Large intestine (tissue), 3 donors: ENCODE data around the gene LHX2. TPM values are rescaled to one million over a fixed set of nuclear protein-coding genes. Genes with fewer than 3 reads are reported as not detected.

Source experiments
- DNase-seq, 2 donors: peaks; one replicate each; pipeline versions ENCODE4 v3.0.0 to v3.0.0-alpha.2; 2013
- H3K27ac ChIP-seq: one replicate; pipeline ENCODE4 v1.5.1; 2013; ENCODE audit warnings: low read length
- H3K27me3 ChIP-seq: 2 replicates; pipeline ENCODE4 v1.6.1; 2013; ENCODE audit warnings: low read length; ENCODE audit not compliant: control insufficient read depth, insufficient read depth
- H3K36me3 ChIP-seq: 2 replicates; pipeline ENCODE4 v1.6.1; 2013; ENCODE audit warnings: low read length; ENCODE audit not compliant: control insufficient read depth, insufficient read depth
- H3K4me1 ChIP-seq: one replicate; pipeline ENCODE4 v1.6.1; 2013; ENCODE audit warnings: low read length; ENCODE audit not compliant: control insufficient read depth, insufficient read depth
- H3K4me3 ChIP-seq: one replicate; pipeline ENCODE4 v1.5.1; 2013; ENCODE audit warnings: low read length
- H3K9me3 ChIP-seq: one replicate; pipeline ENCODE4 v1.6.1; 2013; ENCODE audit warnings: mild to moderate bottlenecking, low read depth, low read length, moderate library complexity; ENCODE audit not compliant: control insufficient read depth
- WGBS: methylation state at CpG from one replicate; pipeline ENCODE4 v1.1.5; 2013; ENCODE audit warnings: low lambda C conversion rate; ENCODE audit not compliant: insufficient coverage; 5-methylcytosine and 5-hydroxymethylcytosine counted together
- polyA plus RNA-seq: library from polyadenylated mRNA; unstranded; fragments of 120-200 nt; gene quantifications from one replicate; pipeline ENCODE4 v1.2.1, GENCODE V29; 2013

Gene LHX2
- polyA plus RNA-seq, 1 donor, result 0.12 TPM

- WGBS, result no CpG with 5 or more reads among the region's 1 CpG
- peaks cover 3% of the 10 kb centered on the region for H3K4me1 ChIP-seq
- no peaks in the 10 kb centered on the region for H3K36me3 ChIP-seq
- no peak overlapping the region for H3K4me3 ChIP-seq
- no peak for DNase-seq
- no peak overlapping the region for H3K27ac ChIP-seq
- no peaks in the 10 kb centered on the region for H3K9me3 ChIP-seq
- peaks cover 92% of the 10 kb centered on the region for H3K27me3 ChIP-seq
Measured at GRCh38 chr9:124036578-124036977, 25.0 kb downstream of the LHX2 start.

GRCh38 chr9:124037790-124038189 lies 26.2 kb downstream of the LHX2 start:
- H3K4me3 ChIP-seq, result no peak overlapping the region
- peaks cover 92% of the 10 kb centered on the region for H3K27me3 ChIP-seq
- no peaks in the 10 kb centered on the region for H3K9me3 ChIP-seq
- no peak for DNase-seq
- H3K4me1 ChIP-seq, result peaks cover 3% of the 10 kb centered on the region
- H3K36me3 ChIP-seq, result no peaks in the 10 kb centered on the region
- H3K27ac ChIP-seq, result no peak overlapping the region
- WGBS, result no CpG with 5 or more reads among the region's 6 CpGs

GRCh38 chr9:124038239-124038638 lies 26.7 kb downstream of the LHX2 start:
- Histone ChIP-seq H3K4me1 (peaks cover 3% of the 10 kb centered on the region), H3K27ac (no peak overlapping the region), H3K4me3 (no peak overlapping the region), H3K27me3 (peaks cover 92% of the 10 kb centered on the region), H3K36me3 (no peaks in the 10 kb centered on the region), H3K9me3 (no peaks in the 10 kb centered on the region)
- DNase-seq, result no peak
- WGBS, result no CpG with 5 or more reads among the region's 6 CpGs

DNA sequence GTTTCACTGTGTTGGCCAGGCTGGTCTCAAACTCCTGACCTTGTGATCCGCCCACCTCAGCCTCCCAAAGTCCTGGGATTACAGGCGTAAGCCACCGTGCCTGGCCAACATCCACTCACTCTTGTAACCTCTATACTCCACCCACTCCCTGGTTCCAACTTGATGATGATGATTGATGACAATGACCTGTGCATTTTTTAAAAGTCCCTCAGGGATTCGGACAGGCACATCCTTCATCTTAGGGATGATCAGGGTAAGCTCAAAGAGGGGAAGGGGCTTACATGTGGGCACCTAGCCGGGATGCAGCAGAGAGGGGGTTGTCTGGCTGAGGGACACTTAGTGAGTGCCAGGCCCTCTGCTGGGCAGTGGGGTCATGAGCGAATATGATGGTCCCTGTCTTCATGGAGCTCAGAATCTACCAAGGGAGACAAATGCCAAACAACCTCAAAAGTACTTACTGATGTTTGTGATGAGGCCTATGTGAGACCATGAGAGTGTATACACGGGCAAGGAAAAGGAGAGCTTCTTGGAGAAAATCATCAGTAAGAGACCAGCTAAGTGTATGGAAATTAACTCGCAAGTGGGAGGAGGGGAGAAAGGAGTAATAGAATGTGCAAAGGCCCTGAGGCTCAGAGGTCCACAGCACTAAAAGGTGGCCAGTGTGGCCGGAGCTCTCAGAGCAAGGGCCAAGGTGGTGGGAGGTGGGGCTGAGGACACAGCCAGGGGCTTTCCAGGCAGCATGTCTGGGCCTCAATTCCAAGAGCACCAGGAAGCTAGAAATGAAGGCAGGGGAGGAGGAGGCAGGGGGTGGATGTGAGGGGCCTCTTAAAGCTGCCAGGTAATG lies 27.4 kb downstream of the LHX2 start:
- H3K36me3 ChIP-seq, result no peaks in the 10 kb centered on the region
- no peak overlapping the region for H3K27ac ChIP-seq
- WGBS, result 72% methylated on average over 2 of the region's 9 CpGs
- H3K27me3 ChIP-seq, result peaks cover 89% of the 10 kb centered on the region
- peaks cover 3% of the 10 kb centered on the region for H3K4me1 ChIP-seq
- no peaks in the 10 kb centered on the region for H3K9me3 ChIP-seq
- DNase-seq, result no peak
- no peak overlapping the region for H3K4me3 ChIP-seq

DNA sequence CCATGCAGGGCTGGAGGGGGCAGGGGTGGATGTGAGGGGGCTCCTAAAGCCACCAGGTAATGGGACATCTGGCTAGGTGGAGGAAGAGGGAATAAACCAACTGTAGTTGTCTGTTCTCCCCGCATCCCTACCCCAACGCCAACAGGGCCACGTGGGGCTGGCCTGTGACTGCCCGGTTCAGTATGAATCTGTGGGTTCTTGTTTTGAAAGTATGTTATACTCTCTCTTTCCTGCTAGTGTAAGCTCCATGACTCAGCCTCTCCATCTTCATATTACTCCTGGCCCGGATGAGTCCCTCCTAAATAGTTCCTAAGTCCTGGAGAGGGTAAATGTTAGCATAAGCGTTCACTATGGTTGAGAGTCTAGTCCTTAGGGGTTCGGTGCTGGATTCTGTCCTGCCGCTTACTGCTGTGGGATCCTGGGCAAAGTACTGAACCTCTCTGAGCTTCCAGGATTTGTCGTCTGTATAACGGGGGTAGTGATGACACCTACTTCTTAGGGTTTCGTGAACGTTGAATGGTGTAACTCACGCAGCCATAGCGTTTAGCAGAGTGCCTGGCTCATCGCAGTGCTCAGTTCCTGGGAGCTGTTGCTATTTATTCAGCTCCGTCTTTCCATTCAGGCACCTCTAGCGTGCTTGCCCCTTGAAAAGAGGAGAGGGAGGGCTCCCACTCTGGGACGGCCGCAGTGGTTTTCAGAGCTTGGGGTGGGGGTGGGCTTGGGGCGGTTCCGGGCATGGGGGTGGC lies 28.8 kb downstream of the LHX2 start:
- Histone ChIP-seq H3K27ac (no peak overlapping the region), H3K36me3 (no peaks in the 10 kb centered on the region), H3K27me3 (peaks cover 90% of the 10 kb centered on the region), H3K4me3 (no peak overlapping the region), H3K4me1 (peaks cover 3% of the 10 kb centered on the region), H3K9me3 (peaks cover under 1% of the 10 kb centered on the region)
- WGBS, result no CpG with 5 or more reads among the region's 21 CpGs
- DNase-seq, result no peak

DNA sequence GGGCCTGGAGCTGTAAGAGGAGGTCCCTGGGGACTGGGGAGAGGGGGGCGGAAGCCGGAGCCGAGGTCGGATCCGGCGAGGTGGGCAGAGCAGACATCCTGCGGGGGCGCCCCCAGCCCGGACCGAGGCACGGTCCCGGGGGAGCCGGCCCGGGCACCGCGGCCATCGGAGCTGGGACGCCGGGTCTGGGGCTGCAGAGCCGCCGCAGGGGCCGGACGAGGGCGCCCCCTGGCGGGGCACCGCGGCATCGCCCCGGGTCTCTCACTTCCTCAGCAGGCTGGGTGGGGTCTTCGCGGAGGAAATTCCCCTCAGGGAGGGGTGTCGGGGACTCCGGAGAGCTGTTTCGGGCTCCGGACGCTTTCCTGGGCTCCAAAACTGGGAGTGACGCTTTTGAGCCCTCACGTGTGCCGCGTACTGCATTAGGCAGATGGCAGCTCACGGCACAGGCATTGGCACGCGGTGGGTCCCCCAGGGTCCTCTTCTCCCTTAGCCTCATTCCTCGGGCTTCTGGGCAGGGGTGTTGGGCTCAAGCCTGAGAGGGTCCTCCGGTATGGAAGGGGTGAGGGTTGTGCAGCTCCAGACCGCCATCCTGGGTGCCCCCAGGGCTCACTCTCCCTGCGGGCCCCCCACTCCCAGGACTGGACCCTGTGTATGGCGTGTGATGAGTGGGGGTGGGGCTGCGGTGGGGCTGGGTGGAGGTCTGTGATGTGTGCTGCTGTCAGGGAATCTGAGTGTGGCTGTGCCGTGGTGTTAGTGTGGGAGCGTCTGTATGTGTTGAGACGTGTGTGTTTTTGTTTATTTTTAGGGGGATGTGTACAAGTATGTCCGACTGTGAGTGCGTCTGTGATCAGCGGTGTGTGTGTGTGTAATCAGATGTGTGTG lies 29.6 kb downstream of the LHX2 start:
- H3K4me1 ChIP-seq, result peaks cover 3% of the 10 kb centered on the region
- no peak overlapping the region for H3K4me3 ChIP-seq
- H3K27ac ChIP-seq, result no peak overlapping the region
- no peaks in the 10 kb centered on the region for H3K36me3 ChIP-seq
- WGBS, result no CpG with 5 or more reads among the region's 55 CpGs
- peaks cover 4% of the 10 kb centered on the region for H3K9me3 ChIP-seq
- peak in 1 of 2 donors; percentile 10 for DNase-seq
- peaks cover 93% of the 10 kb centered on the region for H3K27me3 ChIP-seq

- H3K27me3 ChIP-seq, result peaks cover 92% of the 10 kb centered on the region
- no CpG with 5 or more reads among the region's 4 CpGs for WGBS
Measured at GRCh38 chr9:124041817-124042116, 30.2 kb downstream of the LHX2 start.

DNA sequence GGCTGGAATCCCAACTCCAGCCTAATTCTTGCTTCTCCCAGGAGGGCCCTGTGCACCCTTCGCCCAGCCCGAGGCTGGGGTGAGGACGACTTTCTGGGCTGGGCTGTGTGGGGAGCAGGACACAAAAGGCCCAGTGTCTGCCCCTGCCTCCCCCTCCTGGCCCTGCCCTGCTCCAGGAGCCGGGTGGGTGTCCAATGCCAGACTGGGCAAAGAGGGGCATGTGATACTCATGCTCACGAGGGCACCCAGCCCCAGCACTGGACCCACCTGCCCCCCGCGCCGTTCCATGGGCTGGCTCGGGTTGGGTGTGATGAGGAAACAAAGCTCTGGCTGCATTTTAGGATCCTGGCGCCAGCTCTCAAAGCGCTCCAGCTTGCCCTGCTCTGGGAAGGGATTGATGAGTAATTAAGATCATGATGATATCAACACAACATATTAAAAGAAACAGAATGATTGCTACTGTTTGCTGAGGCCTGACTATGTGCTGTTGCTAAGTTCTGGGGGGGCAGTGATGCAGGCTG lies 30.7 kb downstream of the LHX2 start:
- DNase-seq, result no peak
- Histone ChIP-seq H3K27ac (no peak overlapping the region), H3K36me3 (no peaks in the 10 kb centered on the region), H3K4me3 (no peak overlapping the region), H3K9me3 (peaks cover 4% of the 10 kb centered on the region), H3K4me1 (peaks cover 3% of the 10 kb centered on the region), H3K27me3 (peaks cover 92% of the 10 kb centered on the region)
- no CpG with 5 or more reads among the region's 11 CpGs for WGBS

More at GRCh38 chr9:124041817-124042116, 30.2 kb downstream of the LHX2 start:
- DNase-seq, result no peak
- H3K9me3 ChIP-seq, result peaks cover 4% of the 10 kb centered on the region
- H3K36me3 ChIP-seq, result no peaks in the 10 kb centered on the region
- no peak overlapping the region for H3K27ac ChIP-seq
- H3K4me1 ChIP-seq, result peaks cover 3% of the 10 kb centered on the region
- H3K4me3 ChIP-seq, result no peak overlapping the region

GRCh38 chr9:124044448-124044847 lies 32.9 kb downstream of the LHX2 start:
- Histone ChIP-seq H3K27ac (no peak overlapping the region), H3K36me3 (no peaks in the 10 kb centered on the region), H3K27me3 (peaks cover 77% of the 10 kb centered on the region), H3K9me3 (peaks cover 4% of the 10 kb centered on the region), H3K4me3 (no peak overlapping the region), H3K4me1 (peaks cover 3% of the 10 kb centered on the region)
- 80% methylated on average over 1 of the region's 5 CpGs for WGBS
- no peak for DNase-seq
